Fibroblast of skin of right biceps (primary cell): ENCODE measurements around the gene SAMD1.

Source experiments
- DNase-seq: peaks from one replicate; pipeline ENCODE4 v3.0.0-alpha.2; 2013

The SAMD1 gene

GRCh38 chr19:14112809-14113385 is 22.3 kb upstream of the SAMD1 start:
- no peak for DNase-seq

GRCh38 chr19:14112051-14112808 is 21.7 kb upstream of the SAMD1 start:
- no peak for DNase-seq

- DNase-seq, result no peak
Observed at GRCh38 chr19:14111486-14111885, 20.9 kb upstream of the SAMD1 start.

GRCh38 chr19:14110650-14111049 is 20.1 kb upstream of the SAMD1 start:
- DNase-seq, result no peak

GRCh38 chr19:14107581-14108461 is 17.3 kb upstream of the SAMD1 start:
- no peak for DNase-seq

GRCh38 chr19:14106840-14107239 is 16.3 kb upstream of the SAMD1 start:
- DNase-seq, result no peak

GRCh38 chr19:14105680-14106079 is 15.1 kb upstream of the SAMD1 start:
- no peak for DNase-seq

- no peak for DNase-seq
Observed at GRCh38 chr19:14103310-14103709, 12.8 kb upstream of the SAMD1 start.

- DNase-seq, result no peak
Observed at GRCh38 chr19:14102756-14103155, 12.2 kb upstream of the SAMD1 start.

GRCh38 chr19:14102102-14102696 is 11.6 kb upstream of the SAMD1 start:
- DNase-seq, result no peak

GRCh38 chr19:14101003-14101545 is 10.5 kb upstream of the SAMD1 start:
- no peak for DNase-seq

GRCh38 chr19:14097532-14098151 is 7.1 kb upstream of the SAMD1 start:
- DNase-seq, result no peak

GRCh38 chr19:14096272-14096992 is 5.9 kb upstream of the SAMD1 start:
- DNase-seq, result no peak

- no peak for DNase-seq
Observed at GRCh38 chr19:14094854-14095253, 4.3 kb upstream of the SAMD1 start.

GRCh38 chr19:14093117-14093823 is 2.7 kb upstream of the SAMD1 start:
- no peak for DNase-seq

GRCh38 chr19:14091813-14092462 is 1.4 kb upstream of the SAMD1 start:
- no peak for DNase-seq

GRCh38 chr19:14091081-14091812 is 696 bp upstream of the SAMD1 start:
- DNase-seq, result peak; percentile 70

- DNase-seq, result peak; percentile 68
Observed at GRCh38 chr19:14089662-14090508, 666 bp downstream of the SAMD1 start.

- no peak for DNase-seq
Observed at GRCh38 chr19:14089412-14089661, 1.2 kb downstream of the SAMD1 start.
